ENCODE results near the gene KTN1. TPM values are rescaled to one million over a fixed set of nuclear protein-coding genes. Genes with fewer than 3 reads are reported as not detected.
A peak's percentile ranks its signal among the peaks of the same experiment; 100 is the strongest.

Gene KTN1
- total and polyA plus RNA-seq, 2 experiments from 2014 or later = 150 to 164 TPM

DNA sequence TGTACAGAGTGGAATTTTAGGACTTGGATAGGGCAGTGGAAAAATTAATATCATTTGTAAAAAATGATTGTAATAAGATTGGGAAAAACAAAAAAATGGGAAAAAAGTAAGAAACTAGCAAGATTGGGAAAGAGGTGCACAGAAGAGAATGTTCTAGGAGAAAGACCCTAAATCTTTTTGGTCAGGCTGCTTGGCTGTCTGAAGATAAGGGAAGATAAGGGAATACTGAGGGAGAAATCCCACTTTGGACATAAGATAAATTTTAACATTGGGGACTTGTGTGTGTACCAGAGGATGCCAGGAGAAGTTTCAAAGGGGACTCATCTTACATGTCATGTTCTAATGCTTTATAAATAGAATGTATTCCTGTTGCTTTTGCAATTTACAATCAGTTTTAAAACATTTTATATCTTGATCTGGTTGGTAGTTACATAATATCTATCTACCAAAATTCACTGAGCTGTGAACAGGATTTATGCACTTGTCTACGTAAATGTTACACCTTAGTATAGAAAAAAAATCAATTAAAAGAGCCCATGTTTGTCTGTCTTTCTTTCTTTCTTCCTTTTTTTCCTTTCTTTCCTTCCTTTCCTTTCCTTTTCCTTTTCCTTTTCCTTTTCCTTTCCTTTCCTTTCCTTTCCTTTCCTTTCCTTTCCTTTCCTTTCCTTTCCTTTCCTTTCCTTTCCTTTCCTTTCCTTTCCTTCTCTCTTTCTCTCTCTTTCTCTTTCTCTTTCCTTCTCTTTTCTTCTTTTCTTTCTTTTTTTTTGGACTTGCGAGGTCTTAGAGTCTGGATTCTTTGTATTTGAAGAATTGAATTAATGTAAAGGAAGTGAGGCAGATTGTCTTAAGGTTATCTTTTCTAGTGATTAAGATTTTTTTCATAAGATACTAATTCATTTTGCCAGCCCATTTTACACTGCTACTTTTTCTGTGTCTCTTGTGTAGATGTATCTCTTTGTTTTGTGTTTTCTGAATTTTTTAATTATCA is 66.1 kb downstream of the KTN1 start:
- H3K4me1 ChIP-seq (ENCODE audit: insufficient read depth) = peaks cover 5% of the 10 kb centered on the region
- no peaks in the 10 kb centered on the region for H3K27me3 ChIP-seq
- no peaks in the 10 kb centered on the region for H3K36me3 ChIP-seq (replicated peaks; ENCODE audit: insufficient read depth, low read depth)
- 96% methylated on average over 2 of the region's 2 CpGs for WGBS (ENCODE audit: low lambda C conversion rate, missing lambda C conversion rate)
- TF ChIP-seq, protein P1, sequence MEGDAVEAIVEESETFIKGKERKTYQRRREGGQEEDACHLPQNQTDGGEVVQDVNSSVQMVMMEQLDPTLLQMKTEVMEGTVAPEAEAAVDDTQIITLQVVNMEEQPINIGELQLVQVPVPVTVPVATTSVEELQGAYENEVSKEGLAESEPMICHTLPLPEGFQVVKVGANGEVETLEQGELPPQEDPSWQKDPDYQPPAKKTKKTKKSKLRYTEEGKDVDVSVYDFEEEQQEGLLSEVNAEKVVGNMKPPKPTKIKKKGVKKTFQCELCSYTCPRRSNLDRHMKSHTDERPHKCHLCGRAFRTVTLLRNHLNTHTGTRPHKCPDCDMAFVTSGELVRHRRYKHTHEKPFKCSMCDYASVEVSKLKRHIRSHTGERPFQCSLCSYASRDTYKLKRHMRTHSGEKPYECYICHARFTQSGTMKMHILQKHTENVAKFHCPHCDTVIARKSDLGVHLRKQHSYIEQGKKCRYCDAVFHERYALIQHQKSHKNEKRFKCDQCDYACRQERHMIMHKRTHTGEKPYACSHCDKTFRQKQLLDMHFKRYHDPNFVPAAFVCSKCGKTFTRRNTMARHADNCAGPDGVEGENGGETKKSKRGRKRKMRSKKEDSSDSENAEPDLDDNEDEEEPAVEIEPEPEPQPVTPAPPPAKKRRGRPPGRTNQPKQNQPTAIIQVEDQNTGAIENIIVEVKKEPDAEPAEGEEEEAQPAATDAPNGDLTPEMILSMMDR (IDR thresholded peaks at IDR 0.05; ENCODE audit: poor library complexity) = no peak
- TF ChIP-seq EZH2 (IDR thresholded peaks at IDR 0.05; ENCODE audit: borderline replicate concordance) (no peak), EZH2phosphoT487 (IDR thresholded peaks at IDR 0.05; ENCODE audit: low read depth, severe bottlenecking, unreplicated experiment) (no peak)
- no peaks in the 10 kb centered on the region for H3K79me2 ChIP-seq
- DNase-seq (ENCODE audit: low spot score) = no peak
- H3K9me2 ChIP-seq (replicated peaks; ENCODE audit: insufficient read depth) = no peaks in the 10 kb centered on the region
- H3K4me2 ChIP-seq = no peak overlapping the region
- H3K9me3 ChIP-seq (ENCODE audit: low read depth) = no peaks in the 10 kb centered on the region
- no peak overlapping the region for H3K27ac ChIP-seq
- H3K4me3 ChIP-seq = no peak overlapping the region
- H4K20me1 ChIP-seq (ENCODE audit: insufficient read depth, poor library complexity, severe bottlenecking) = no peaks in the 10 kb centered on the region
- no peak overlapping the region for H2AFZ ChIP-seq

DNA sequence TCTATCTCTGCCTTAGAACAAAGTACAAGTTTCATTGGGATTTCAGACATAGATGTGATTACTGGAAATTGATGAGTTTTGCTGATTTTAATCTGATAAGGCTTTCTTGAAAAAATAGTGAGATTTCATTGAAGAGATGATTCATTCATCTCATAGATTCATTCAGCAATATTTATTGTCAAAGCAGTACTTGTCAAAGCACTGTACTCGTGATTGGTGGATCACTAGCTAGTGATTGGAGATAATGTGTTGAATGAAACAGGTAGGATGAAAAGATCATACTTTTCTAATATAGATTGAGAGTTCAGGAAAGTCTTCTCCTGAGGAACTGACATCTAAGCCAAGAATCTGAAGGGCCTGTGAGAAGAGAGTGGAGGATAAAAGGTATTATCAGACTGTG is 71.0 kb downstream of the KTN1 start:
- Histone ChIP-seq H3K27ac (no peak overlapping the region), H3K4me3 (no peak overlapping the region), H3K79me2 (no peaks in the 10 kb centered on the region), H3K9me2 (replicated peaks; ENCODE audit: insufficient read depth) (no peaks in the 10 kb centered on the region), H3K4me1 (ENCODE audit: insufficient read depth) (peaks cover 8% of the 10 kb centered on the region), H4K20me1 (ENCODE audit: insufficient read depth, poor library complexity, severe bottlenecking) (no peaks in the 10 kb centered on the region), H3K36me3 (replicated peaks; ENCODE audit: insufficient read depth, low read depth) (no peaks in the 10 kb centered on the region), H3K4me2 (no peak overlapping the region), H3K9me3 (ENCODE audit: low read depth) (no peaks in the 10 kb centered on the region), H2AFZ (no peak overlapping the region), H3K27me3 (no peaks in the 10 kb centered on the region)
- DNase-seq (ENCODE audit: low spot score) = no peak
- WGBS (ENCODE audit: low lambda C conversion rate, missing lambda C conversion rate) = 86% methylated on average over 1 of the region's 1 CpG
- TF ChIP-seq EZH2 (IDR thresholded peaks at IDR 0.05; ENCODE audit: borderline replicate concordance) = no peak
- TF ChIP-seq, protein P1 (IDR thresholded peaks at IDR 0.05; ENCODE audit: poor library complexity) = no peak
- TF ChIP-seq EZH2phosphoT487 (IDR thresholded peaks at IDR 0.05; ENCODE audit: low read depth, severe bottlenecking, unreplicated experiment) = no peak

DNA sequence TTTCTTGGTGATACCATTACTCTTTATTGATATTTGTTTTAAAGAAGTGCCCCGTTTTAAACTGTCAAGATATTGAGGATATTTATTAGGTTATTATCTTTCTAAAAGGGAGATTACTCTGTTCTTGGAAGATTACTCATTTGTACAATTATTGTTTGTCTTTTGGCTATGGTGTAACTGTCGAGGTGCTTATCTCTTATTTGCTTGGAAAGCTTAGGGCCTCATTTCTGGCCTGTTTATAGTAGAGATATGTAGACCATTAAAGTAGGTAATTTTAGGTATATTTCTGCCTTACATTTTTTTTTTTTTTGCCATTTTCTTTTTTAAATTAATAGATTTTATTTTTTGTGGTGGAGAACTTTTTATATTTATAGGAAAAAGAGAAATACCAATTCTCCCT is 74.2 kb downstream of the KTN1 start:
- DNase-seq (ENCODE audit: low spot score) = no peak
- Histone ChIP-seq H3K27me3 (no peaks in the 10 kb centered on the region), H3K79me2 (no peaks in the 10 kb centered on the region), H3K4me3 (no peak overlapping the region), H4K20me1 (ENCODE audit: insufficient read depth, poor library complexity, severe bottlenecking) (no peaks in the 10 kb centered on the region), H3K4me2 (no peak overlapping the region), H3K4me1 (ENCODE audit: insufficient read depth) (peaks cover 8% of the 10 kb centered on the region), H3K9me3 (ENCODE audit: low read depth) (no peaks in the 10 kb centered on the region), H3K36me3 (replicated peaks; ENCODE audit: insufficient read depth, low read depth) (no peaks in the 10 kb centered on the region), H2AFZ (no peak overlapping the region), H3K27ac (peak overlapping the region; percentile 3), H3K9me2 (replicated peaks; ENCODE audit: insufficient read depth) (no peaks in the 10 kb centered on the region)
- WGBS (ENCODE audit: low lambda C conversion rate, missing lambda C conversion rate) = 18% methylated on average over 2 of the region's 2 CpGs
- no peak for TF ChIP-seq EZH2 (IDR thresholded peaks at IDR 0.05; ENCODE audit: borderline replicate concordance)
- TF ChIP-seq, protein P1 (IDR thresholded peaks at IDR 0.05; ENCODE audit: poor library complexity) = no peak
- TF ChIP-seq EZH2phosphoT487 (IDR thresholded peaks at IDR 0.05; ENCODE audit: low read depth, severe bottlenecking, unreplicated experiment) = no peak

All from hepatocyte (in vitro differentiated cells).